ENCODE measurements around the gene ERGIC1. TPM values are rescaled to one million over a fixed set of nuclear protein-coding genes. Genes with fewer than 3 reads are reported as not detected.
A peak's percentile ranks its signal among the peaks of the same experiment; 100 is the strongest.

Gene ERGIC1
- total and polyA plus RNA-seq, 10 of the 15 experiments (the other 5 are each of a cell fraction or from before 2014, with no cell fraction given): 8.8 to 104 (median 76.3) TPM

- TF ChIP-seq, protein P1, sequence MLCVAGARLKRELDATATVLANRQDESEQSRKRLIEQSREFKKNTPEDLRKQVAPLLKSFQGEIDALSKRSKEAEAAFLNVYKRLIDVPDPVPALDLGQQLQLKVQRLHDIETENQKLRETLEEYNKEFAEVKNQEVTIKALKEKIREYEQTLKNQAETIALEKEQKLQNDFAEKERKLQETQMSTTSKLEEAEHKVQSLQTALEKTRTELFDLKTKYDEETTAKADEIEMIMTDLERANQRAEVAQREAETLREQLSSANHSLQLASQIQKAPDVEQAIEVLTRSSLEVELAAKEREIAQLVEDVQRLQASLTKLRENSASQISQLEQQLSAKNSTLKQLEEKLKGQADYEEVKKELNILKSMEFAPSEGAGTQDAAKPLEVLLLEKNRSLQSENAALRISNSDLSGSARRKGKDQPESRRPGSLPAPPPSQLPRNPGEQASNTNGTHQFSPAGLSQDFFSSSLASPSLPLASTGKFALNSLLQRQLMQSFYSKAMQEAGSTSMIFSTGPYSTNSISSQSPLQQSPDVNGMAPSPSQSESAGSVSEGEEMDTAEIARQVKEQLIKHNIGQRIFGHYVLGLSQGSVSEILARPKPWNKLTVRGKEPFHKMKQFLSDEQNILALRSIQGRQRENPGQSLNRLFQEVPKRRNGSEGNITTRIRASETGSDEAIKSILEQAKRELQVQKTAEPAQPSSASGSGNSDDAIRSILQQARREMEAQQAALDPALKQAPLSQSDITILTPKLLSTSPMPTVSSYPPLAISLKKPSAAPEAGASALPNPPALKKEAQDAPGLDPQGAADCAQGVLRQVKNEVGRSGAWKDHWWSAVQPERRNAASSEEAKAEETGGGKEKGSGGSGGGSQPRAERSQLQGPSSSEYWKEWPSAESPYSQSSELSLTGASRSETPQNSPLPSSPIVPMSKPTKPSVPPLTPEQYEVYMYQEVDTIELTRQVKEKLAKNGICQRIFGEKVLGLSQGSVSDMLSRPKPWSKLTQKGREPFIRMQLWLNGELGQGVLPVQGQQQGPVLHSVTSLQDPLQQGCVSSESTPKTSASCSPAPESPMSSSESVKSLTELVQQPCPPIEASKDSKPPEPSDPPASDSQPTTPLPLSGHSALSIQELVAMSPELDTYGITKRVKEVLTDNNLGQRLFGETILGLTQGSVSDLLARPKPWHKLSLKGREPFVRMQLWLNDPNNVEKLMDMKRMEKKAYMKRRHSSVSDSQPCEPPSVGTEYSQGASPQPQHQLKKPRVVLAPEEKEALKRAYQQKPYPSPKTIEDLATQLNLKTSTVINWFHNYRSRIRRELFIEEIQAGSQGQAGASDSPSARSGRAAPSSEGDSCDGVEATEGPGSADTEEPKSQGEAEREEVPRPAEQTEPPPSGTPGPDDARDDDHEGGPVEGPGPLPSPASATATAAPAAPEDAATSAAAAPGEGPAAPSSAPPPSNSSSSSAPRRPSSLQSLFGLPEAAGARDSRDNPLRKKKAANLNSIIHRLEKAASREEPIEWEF (IDR thresholded peaks at IDR 0.05; ENCODE audit: insufficient replicate concordance, low read depth, low read length): no peak
- no peak for TF ChIP-seq CHD4 (IDR thresholded peaks at IDR 0.05)
- TF ChIP-seq GABPA (IDR thresholded peaks at IDR 0.05; ENCODE audit: low read depth): 0 out of 2 replicates have a peak, but pooled peaks have one; percentile 33
- no peak for TF ChIP-seq BMI1 (IDR thresholded peaks at IDR 0.05; ENCODE audit: borderline replicate concordance)
- TF ChIP-seq, protein P2, sequence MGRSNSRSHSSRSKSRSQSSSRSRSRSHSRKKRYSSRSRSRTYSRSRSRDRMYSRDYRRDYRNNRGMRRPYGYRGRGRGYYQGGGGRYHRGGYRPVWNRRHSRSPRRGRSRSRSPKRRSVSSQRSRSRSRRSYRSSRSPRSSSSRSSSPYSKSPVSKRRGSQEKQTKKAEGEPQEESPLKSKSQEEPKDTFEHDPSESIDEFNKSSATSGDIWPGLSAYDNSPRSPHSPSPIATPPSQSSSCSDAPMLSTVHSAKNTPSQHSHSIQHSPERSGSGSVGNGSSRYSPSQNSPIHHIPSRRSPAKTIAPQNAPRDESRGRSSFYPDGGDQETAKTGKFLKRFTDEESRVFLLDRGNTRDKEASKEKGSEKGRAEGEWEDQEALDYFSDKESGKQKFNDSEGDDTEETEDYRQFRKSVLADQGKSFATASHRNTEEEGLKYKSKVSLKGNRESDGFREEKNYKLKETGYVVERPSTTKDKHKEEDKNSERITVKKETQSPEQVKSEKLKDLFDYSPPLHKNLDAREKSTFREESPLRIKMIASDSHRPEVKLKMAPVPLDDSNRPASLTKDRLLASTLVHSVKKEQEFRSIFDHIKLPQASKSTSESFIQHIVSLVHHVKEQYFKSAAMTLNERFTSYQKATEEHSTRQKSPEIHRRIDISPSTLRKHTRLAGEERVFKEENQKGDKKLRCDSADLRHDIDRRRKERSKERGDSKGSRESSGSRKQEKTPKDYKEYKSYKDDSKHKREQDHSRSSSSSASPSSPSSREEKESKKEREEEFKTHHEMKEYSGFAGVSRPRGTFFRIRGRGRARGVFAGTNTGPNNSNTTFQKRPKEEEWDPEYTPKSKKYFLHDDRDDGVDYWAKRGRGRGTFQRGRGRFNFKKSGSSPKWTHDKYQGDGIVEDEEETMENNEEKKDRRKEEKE (IDR thresholded peaks at IDR 0.05): no peak
- TF ChIP-seq ZBTB33 (IDR thresholded peaks at IDR 0.05): no peak
- peak; percentile 21 for TF ChIP-seq SIX5 (IDR thresholded peaks at IDR 0.05; ENCODE audit: low read depth, low read length, severe bottlenecking)
- no peak for TF ChIP-seq ZZZ3 (IDR thresholded peaks at IDR 0.05; ENCODE audit: control insufficient read depth, insufficient read length, low read depth)
- TF ChIP-seq, protein P3, sequence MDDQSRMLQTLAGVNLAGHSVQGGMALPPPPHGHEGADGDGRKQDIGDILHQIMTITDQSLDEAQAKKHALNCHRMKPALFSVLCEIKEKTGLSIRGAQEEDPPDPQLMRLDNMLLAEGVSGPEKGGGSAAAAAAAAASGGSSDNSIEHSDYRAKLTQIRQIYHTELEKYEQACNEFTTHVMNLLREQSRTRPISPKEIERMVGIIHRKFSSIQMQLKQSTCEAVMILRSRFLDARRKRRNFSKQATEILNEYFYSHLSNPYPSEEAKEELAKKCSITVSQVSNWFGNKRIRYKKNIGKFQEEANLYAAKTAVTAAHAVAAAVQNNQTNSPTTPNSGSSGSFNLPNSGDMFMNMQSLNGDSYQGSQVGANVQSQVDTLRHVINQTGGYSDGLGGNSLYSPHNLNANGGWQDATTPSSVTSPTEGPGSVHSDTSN (IDR thresholded peaks at IDR 0.05; ENCODE audit: insufficient replicate concordance, low read depth, low read length): no peak
- TF ChIP-seq CBFB (IDR thresholded peaks at IDR 0.05; ENCODE audit: low read depth): 0 out of 2 replicates have a peak, but pooled peaks have one; percentile 57
- TF ChIP-seq NFIC (IDR thresholded peaks at IDR 0.05; ENCODE audit: low read depth, low read length): peak; percentile 65
- TF ChIP-seq NFXL1 (IDR thresholded peaks at IDR 0.05; ENCODE audit: borderline replicate concordance): no peak
- TF ChIP-seq MTA3 (IDR thresholded peaks at IDR 0.05; ENCODE audit: borderline replicate concordance, low read length): no peak
- peak; percentile 69; the same call in 1 of the 2 replicates for TF ChIP-seq MLLT1 (IDR thresholded peaks at IDR 0.05)
- TF ChIP-seq TCF12 (IDR thresholded peaks at IDR 0.05; ENCODE audit: low read depth, low read length): no peak
- no peak for TF ChIP-seq SUZ12 (IDR thresholded peaks at IDR 0.05; ENCODE audit: unreplicated experiment)
Measured at GRCh38 chr5:172806897-172807672, 27.0 kb upstream of the ERGIC1 start (continued).
